Measurements from ENCODE around the gene CFAP57.

DNA sequence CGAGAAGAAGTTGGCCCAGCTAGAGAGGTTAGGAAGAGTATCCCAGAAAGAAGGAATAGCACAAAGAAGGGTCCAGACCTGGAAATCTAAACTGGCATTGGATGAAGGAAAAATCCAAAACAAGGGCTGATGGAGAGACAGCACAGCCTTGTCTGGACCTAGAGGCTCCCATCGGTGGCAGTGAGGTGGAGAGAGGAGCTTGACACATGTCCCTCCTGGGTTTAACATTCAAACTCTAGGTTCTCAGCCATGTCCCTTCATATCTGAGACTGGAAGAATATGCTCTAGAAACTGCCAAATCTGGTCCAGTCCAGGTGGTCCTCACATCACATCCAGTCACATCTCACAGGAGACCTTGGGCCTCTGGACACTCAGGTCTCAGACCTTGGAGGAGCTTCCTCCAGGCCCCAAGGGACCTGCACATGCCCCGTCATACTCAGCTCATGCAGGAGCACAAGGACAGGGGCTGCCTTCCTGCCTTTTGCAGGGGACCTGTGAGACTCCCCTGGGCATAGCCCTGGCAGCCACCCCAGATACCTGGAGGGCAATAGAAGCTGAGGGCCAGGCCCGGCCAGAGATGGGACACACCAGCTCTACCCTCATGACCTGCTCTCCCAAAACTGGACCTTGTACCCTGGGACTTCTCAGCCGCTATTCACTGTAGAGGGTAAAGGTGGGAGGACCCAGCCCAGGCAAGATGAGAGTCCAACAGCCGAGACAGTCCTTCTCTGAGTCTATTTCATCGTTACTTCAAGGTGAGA is 105.2 kb downstream of the CFAP57 start:
- TF ChIP-seq FOXK2 (IDR thresholded peaks at IDR 0.05) (no peak), FOXM1 (IDR thresholded peaks at IDR 0.05; ENCODE audit: borderline replicate concordance) (no peak), FOXA1 (IDR thresholded peaks at IDR 0.05) (no peak), ELF4 (IDR thresholded peaks at IDR 0.05) (no peak), LEF1 (IDR thresholded peaks at IDR 0.05; ENCODE audit: borderline replicate concordance) (no peak), HDGF (IDR thresholded peaks at IDR 0.05; ENCODE audit: borderline replicate concordance) (no peak)
